Endothelial cell of umbilical vein (primary cell): ENCODE data around the gene CDH23.

Experiments used
- POLR2AphosphoS5 ChIP-seq: IDR thresholded peaks from 2 replicates; pipeline ENCODE4 v1.6.1; 2012; ENCODE audit warnings: low read depth, mild to moderate bottlenecking, control low read depth, low read length, moderate library complexity; ENCODE audit not compliant: insufficient read depth
- TF ChIP-seq, protein P1 (sequence below), 2 donors: IDR thresholded peaks; 1 replicate in 1 of 2; 2 replicates in 1 of 2; pipeline ENCODE4 v1.5.1; 2011; ENCODE audit warnings: low read length in 2 of 2, mild to moderate bottlenecking in 2 of 2, moderate library complexity in 2 of 2, control low read depth in 1 of 2, inconsistent platforms in 1 of 2, low read depth in 1 of 2; ENCODE audit not compliant: insufficient read depth in 1 of 2; ENCODE audit errors: extremely low read depth in 1 of 2

DNA sequence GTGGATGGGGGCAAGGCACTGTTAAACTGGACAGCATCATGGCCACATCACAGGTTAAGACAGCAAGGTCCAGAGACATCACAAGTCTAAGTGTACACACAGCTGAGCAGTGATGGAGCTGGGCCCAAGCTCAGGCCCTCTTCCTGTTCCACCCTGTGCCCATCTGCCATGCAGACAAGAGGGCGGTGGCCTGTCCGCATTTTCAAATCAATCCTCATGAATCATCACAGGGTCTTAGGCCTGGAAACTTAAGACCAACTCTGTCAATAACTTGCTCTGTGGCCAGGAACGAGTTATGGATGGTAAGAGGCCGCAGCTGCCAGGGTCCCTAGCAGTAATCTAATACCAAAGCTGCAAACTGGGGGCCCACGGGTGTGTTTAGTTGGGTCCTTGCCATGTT is 319.7 kb downstream of the CDH23 start:
- TF ChIP-seq, protein P1, sequence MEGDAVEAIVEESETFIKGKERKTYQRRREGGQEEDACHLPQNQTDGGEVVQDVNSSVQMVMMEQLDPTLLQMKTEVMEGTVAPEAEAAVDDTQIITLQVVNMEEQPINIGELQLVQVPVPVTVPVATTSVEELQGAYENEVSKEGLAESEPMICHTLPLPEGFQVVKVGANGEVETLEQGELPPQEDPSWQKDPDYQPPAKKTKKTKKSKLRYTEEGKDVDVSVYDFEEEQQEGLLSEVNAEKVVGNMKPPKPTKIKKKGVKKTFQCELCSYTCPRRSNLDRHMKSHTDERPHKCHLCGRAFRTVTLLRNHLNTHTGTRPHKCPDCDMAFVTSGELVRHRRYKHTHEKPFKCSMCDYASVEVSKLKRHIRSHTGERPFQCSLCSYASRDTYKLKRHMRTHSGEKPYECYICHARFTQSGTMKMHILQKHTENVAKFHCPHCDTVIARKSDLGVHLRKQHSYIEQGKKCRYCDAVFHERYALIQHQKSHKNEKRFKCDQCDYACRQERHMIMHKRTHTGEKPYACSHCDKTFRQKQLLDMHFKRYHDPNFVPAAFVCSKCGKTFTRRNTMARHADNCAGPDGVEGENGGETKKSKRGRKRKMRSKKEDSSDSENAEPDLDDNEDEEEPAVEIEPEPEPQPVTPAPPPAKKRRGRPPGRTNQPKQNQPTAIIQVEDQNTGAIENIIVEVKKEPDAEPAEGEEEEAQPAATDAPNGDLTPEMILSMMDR (IDR thresholded peaks at IDR 0.05; ENCODE audit: extremely low read depth in 1 of 2, insufficient read depth in 1 of 2, low read depth in 1 of 2, low read length in 2 of 2), result no peak
- TF ChIP-seq POLR2AphosphoS5, result no peak
